ENCODE results near the gene LCORL.

DNA sequence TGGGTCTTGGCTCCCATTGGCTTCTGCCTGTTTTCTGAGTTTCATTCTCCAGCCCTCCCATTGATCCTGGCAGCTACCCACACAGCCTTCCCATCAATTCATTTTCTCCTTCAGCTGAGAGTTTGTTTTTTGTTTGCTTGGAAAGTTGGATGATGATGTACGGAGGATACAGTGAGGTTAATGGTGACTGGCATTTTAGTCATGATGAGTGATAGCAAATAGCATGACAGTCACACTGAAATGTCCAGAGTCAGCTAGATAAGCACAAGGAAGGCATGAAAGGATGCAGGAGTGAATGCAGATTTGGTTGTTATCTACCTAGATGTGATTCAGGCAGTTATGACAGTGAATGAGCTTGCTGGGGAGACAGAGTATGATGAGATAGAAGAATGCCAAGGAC lies 30.6 kb upstream of the LCORL start:
- TF ChIP-seq, protein P1, sequence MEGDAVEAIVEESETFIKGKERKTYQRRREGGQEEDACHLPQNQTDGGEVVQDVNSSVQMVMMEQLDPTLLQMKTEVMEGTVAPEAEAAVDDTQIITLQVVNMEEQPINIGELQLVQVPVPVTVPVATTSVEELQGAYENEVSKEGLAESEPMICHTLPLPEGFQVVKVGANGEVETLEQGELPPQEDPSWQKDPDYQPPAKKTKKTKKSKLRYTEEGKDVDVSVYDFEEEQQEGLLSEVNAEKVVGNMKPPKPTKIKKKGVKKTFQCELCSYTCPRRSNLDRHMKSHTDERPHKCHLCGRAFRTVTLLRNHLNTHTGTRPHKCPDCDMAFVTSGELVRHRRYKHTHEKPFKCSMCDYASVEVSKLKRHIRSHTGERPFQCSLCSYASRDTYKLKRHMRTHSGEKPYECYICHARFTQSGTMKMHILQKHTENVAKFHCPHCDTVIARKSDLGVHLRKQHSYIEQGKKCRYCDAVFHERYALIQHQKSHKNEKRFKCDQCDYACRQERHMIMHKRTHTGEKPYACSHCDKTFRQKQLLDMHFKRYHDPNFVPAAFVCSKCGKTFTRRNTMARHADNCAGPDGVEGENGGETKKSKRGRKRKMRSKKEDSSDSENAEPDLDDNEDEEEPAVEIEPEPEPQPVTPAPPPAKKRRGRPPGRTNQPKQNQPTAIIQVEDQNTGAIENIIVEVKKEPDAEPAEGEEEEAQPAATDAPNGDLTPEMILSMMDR (IDR thresholded peaks at IDR 0.05; ENCODE audit: insufficient read depth, low read depth, low read length): no peak
- TF ChIP-seq EZH2 (IDR thresholded peaks at IDR 0.05; ENCODE audit: insufficient read depth, low read length): no peak
